GM23248 (cell line): ENCODE data around the gene LRMDA. TPM values are rescaled to one million over a fixed set of nuclear protein-coding genes. Genes with fewer than 3 reads are reported as not detected.

ENCODE experiments used
- DNase-seq: peaks from one replicate; pipeline ENCODE4 v3.0.0-alpha.2; 2015
- H2AFZ ChIP-seq: fragments of 200-600 bp; sonication (generic); 2 replicates; pipeline ENCODE4 v1.6.1; 2016; ENCODE audit warnings: antibody characterized with exemption
- H3F3A ChIP-seq: fragments of 200-600 bp; sonication (generic); 2 replicates; pipeline ENCODE4 v1.6.1; 2016; ENCODE audit warnings: mild to moderate bottlenecking, antibody characterized with exemption, mixed run types; ENCODE audit not compliant: insufficient read depth
- H3K27ac ChIP-seq: fragments of 200-600 bp; sonication (generic); 2 replicates; pipeline ENCODE4 v1.5.1; 2016; ENCODE audit warnings: mild to moderate bottlenecking
- H3K27me3 ChIP-seq: fragments of 200-600 bp; sonication (generic); replicated peaks from 2 replicates; pipeline ENCODE4 v1.6.1; 2016; ENCODE audit warnings: mild to moderate bottlenecking; ENCODE audit not compliant: insufficient read depth
- H3K36me3 ChIP-seq: fragments of 200-600 bp; sonication (generic); 2 replicates; pipeline ENCODE4 v1.6.1; 2016; ENCODE audit warnings: low read depth, mild to moderate bottlenecking
- H3K4me1 ChIP-seq: fragments of 200-600 bp; sonication (generic); 2 replicates; pipeline ENCODE4 v1.6.1; 2016; ENCODE audit warnings: mild to moderate bottlenecking; ENCODE audit not compliant: insufficient read depth
- H3K4me2 ChIP-seq: fragments of 200-600 bp; sonication (generic); one replicate; pipeline ENCODE4 v1.6.1; 2016; ENCODE audit warnings: mild to moderate bottlenecking; ENCODE audit not compliant: unreplicated experiment
- H3K4me3 ChIP-seq: fragments of 200-600 bp; sonication (generic); 2 replicates; pipeline ENCODE4 v1.5.1; 2016; ENCODE audit warnings: mild to moderate bottlenecking
- H3K79me2 ChIP-seq: fragments of 200-600 bp; sonication (generic); 2 replicates; pipeline ENCODE4 v1.6.1; 2016; ENCODE audit warnings: mild to moderate bottlenecking; ENCODE audit not compliant: insufficient read depth
- H3K9ac ChIP-seq: fragments of 200-600 bp; sonication (generic); 2 replicates; pipeline ENCODE4 v1.6.1; 2016; ENCODE audit warnings: mild to moderate bottlenecking
- H3K9me2 ChIP-seq: fragments of 200-600 bp; sonication (generic); 2 replicates; pipeline ENCODE4 v1.6.1; 2016; ENCODE audit warnings: mixed run types, mild to moderate bottlenecking, moderate library complexity; ENCODE audit not compliant: insufficient read depth
- H3K9me3 ChIP-seq: fragments of 200-600 bp; sonication (generic); one replicate; pipeline ENCODE4 v1.6.1; 2017; ENCODE audit warnings: low read depth
- H4K20me1 ChIP-seq: fragments of 200-600 bp; sonication (generic); 2 replicates; pipeline ENCODE4 v1.6.0; 2016; ENCODE audit not compliant: insufficient read depth
- EZH2 ChIP-seq: fragments of 200-600 bp; sonication (generic); IDR thresholded peaks from 2 replicates; pipeline ENCODE4 v1.6.1; 2018; ENCODE audit warnings: antibody characterized with exemption, mild to moderate bottlenecking; ENCODE audit not compliant: insufficient read depth, poor library complexity, severe bottlenecking
- EZH2phosphoT487 ChIP-seq: fragments of 200-600 bp; sonication (generic); IDR thresholded peaks from 2 replicates; pipeline ENCODE4 v1.6.1; 2018; ENCODE audit warnings: antibody characterized with exemption, moderate library complexity, mild to moderate bottlenecking, low read depth; ENCODE audit not compliant: insufficient read depth
- WGBS, 2 experiments: methylation state at CpG; one replicate each; pipeline ENCODE4 v1.1.6; 2015 to 2017; ENCODE audit warnings: low lambda C conversion rate in 2 of 2, low coverage in 1 of 2; ENCODE audit errors: missing lambda C conversion rate in 2 of 2; 5-methylcytosine and 5-hydroxymethylcytosine counted together
- in situ Hi-C: fragments of 300-500 bp; cut with MboI; formaldehyde crosslinking; loops from 2 replicates; pipeline ENCODE4 v1.15.0; 2020
- polyA plus RNA-seq: library from polyadenylated mRNA; unstranded; fragments of >200 nt; fragmentation: Nextera tagmentation; extraction: Ambion mirVana; gene quantifications from 2 replicates; pipeline ENCODE4 v1.2.1, GENCODE V29; 2016
- total RNA-seq: library from RNA; depleted of rRNA; stranded (reverse); fragments of >200 nt; shearing (Covaris generic); gene quantifications from 2 replicates; pipeline ENCODE4 v1.2.3, GENCODE V29; 2014

Gene LRMDA
- total and polyA plus RNA-seq, 2 experiments from 2014 or later = 2.6 TPM; not detected in 1

- Histone ChIP-seq H3K36me3 (no peaks in the 10 kb centered on the region), H4K20me1 (no peaks in the 10 kb centered on the region), H3K4me1 (no peaks in the 10 kb centered on the region), H3K9me3 (no peaks in the 10 kb centered on the region), H2AFZ (no peak overlapping the region), H3K27me3 (peaks cover 7% of the 10 kb centered on the region; the same call in 1 of the 2 replicates), H3K9ac (no peak overlapping the region), H3K27ac (no peak overlapping the region), H3K4me3 (no peak overlapping the region), H3K9me2 (no peaks in the 10 kb centered on the region), H3F3A (no peaks in the 10 kb centered on the region), H3K79me2 (no peaks in the 10 kb centered on the region), H3K4me2 (no peak overlapping the region)
- in situ Hi-C loops = no loop called here
- DNase-seq = no peak
- TF ChIP-seq EZH2 (no peak), EZH2phosphoT487 (no peak)
- WGBS, 2 experiments = 94 to 96% methylated on average over 5 of the region's 5 CpGs
These were observed 304.8 kb downstream of the LRMDA start for GRCh38 chr10:75736151-75736640.

DNA sequence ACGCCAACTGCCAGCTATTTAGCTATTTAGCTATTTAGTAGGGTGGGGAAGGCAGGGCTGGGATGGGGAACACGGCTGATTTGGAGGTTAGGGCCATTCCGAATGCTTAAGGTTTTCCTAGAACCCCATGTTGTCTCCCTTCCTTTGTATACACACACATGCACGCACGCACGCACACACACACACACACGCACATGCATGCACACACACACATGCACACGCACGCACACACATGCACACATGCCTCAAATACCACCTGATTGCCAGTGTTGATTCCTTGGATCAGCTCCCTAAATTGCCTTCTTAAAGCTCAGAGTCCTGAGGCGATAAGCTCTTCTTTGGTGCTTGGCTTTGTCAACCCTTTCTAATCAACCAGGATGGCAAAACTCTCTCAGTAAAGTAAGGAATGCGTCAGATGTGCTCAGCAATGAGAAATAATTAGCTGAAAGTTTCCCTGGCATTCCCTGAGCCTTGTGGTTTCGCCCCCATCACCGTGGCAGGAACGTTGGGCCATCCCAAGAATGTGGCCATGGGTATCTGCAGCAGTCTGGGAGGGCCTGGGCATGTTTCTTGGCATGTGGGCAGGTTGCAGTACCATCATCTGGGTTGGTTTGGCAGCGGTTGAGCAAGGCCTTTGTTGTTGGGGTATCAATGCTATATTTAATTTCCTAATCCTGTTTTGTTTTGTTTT, 305.6 kb downstream of the LRMDA start:
- Histone ChIP-seq H3K4me3 (no peak overlapping the region), H3K27me3 (peaks cover 7% of the 10 kb centered on the region; the same call in 1 of the 2 replicates), H3K27ac (no peak overlapping the region), H3K9me2 (no peaks in the 10 kb centered on the region), H3K9ac (no peak overlapping the region), H3K79me2 (no peaks in the 10 kb centered on the region), H4K20me1 (no peaks in the 10 kb centered on the region), H3K9me3 (no peaks in the 10 kb centered on the region), H2AFZ (no peak overlapping the region), H3K36me3 (no peaks in the 10 kb centered on the region), H3F3A (no peaks in the 10 kb centered on the region), H3K4me2 (no peak overlapping the region), H3K4me1 (no peaks in the 10 kb centered on the region)
- 83 to 88% methylated on average over 15 of the region's 15 CpGs for WGBS, 2 experiments
- no peak for DNase-seq
- TF ChIP-seq EZH2phosphoT487 = no peak
- TF ChIP-seq EZH2 = no peak
- in situ Hi-C loops = no loop called here

DNA sequence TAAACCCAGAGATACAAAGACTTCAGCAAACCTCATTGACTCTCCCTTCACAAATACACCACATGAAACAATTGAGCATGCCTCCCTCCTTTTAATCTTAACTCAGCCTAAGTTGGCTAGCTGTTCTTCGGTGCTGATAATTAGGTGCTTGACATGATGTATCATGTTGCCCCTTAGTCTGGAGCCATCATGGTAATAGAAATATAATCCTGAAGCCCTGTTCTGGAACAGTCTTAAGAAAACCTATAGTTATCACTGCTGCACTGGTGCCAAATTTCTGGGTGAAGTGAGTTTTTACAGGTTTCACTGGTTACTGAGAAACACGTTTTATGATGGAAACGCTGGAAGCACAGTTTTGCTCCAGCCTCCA, 306.1 kb downstream of the LRMDA start:
- TF ChIP-seq EZH2 (no peak), EZH2phosphoT487 (no peak)
- no peaks in the 10 kb centered on the region for H3K4me1 ChIP-seq
- no peak overlapping the region for H3K27ac ChIP-seq
- H3K4me2 ChIP-seq = no peak overlapping the region
- H3K36me3 ChIP-seq = no peaks in the 10 kb centered on the region
- peaks cover 7% of the 10 kb centered on the region; the same call in 1 of the 2 replicates for H3K27me3 ChIP-seq
- H3F3A ChIP-seq = no peaks in the 10 kb centered on the region
- H3K79me2 ChIP-seq = no peaks in the 10 kb centered on the region
- WGBS, 2 experiments = 72 to 74% methylated on average over 3 of the region's 3 CpGs
- no peaks in the 10 kb centered on the region for H3K9me3 ChIP-seq
- H4K20me1 ChIP-seq = no peaks in the 10 kb centered on the region
- no peak overlapping the region for H2AFZ ChIP-seq
- DNase-seq = no peak
- H3K9me2 ChIP-seq = no peaks in the 10 kb centered on the region
- in situ Hi-C loops = no loop called here
- no peak overlapping the region for H3K4me3 ChIP-seq
- H3K9ac ChIP-seq = no peak overlapping the region

DNA sequence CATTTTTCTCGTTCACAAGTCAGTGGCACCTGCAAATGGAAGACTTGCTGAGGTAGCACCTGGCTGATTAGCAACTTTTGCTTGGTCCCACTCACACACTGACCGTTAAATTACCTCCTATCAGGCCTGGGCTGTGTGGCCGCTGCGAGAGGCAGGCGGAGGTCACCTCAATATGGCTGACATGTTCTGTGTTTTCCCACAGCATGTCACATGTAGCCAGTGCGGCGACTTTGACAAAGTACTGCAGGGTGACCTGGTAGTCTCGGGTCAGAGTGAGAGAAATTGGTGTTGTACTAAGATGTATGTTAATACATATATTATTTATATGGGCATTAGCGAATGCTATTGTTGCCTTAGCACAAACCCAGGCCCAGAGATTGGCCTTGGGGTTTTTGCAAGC, 307.5 kb downstream of the LRMDA start:
- Histone ChIP-seq H3K4me3 (no peak overlapping the region), H3K4me2 (no peak overlapping the region), H4K20me1 (no peaks in the 10 kb centered on the region), H3K4me1 (no peaks in the 10 kb centered on the region), H3K9me2 (no peaks in the 10 kb centered on the region), H3K36me3 (no peaks in the 10 kb centered on the region), H3K9me3 (no peaks in the 10 kb centered on the region), H2AFZ (no peak overlapping the region), H3K79me2 (no peaks in the 10 kb centered on the region), H3F3A (no peaks in the 10 kb centered on the region), H3K27ac (no peak overlapping the region), H3K9ac (no peak overlapping the region), H3K27me3 (peaks cover 7% of the 10 kb centered on the region; the same call in 1 of the 2 replicates)
- 83% methylated on average over 9 of the region's 9 CpGs for WGBS, 2 experiments
- in situ Hi-C loops = no loop called here
- DNase-seq = no peak
- TF ChIP-seq EZH2 (no peak), EZH2phosphoT487 (no peak)
